ENCODE results near the gene ZFP69. TPM values are rescaled to one million over a fixed set of nuclear protein-coding genes. Genes with fewer than 3 reads are reported as not detected.

Gene ZFP69
- total and polyA plus RNA-seq, 10 of the 15 experiments (the other 5 are each of a cell fraction or from before 2014, with no cell fraction given), result 1.9 to 6.4 (median 3.7) TPM

GRCh38 chr1:40476924-40477677 is at the start of gene ZFP69 (continued):
- TF ChIP-seq ZNF592 (IDR thresholded peaks at IDR 0.05) (no peak), EGR1 (IDR thresholded peaks at IDR 0.05; ENCODE audit: borderline replicate concordance in 1 of 2, low read depth in 2 of 2, low read length in 2 of 2) (peak in 1 of 2 experiments; percentile 91; a peak in 2 of 3 replicates), RCOR1 (conservative IDR thresholded peaks at IDR 0.05; ENCODE audit: low read depth, low read length) (no peak), KLF5 (IDR thresholded peaks at IDR 0.05; ENCODE audit: partially characterized antibody) (no peak), HDAC6 (IDR thresholded peaks at IDR 0.05; ENCODE audit: unreplicated experiment) (no peak), IKZF2 (IDR thresholded peaks at IDR 0.05) (peak in 1 of 2 experiments; percentile 32; a peak in 1 of 4 replicates), ZNF217 (IDR thresholded peaks at IDR 0.05) (peak; percentile 87), NFIC (IDR thresholded peaks at IDR 0.05; ENCODE audit: low read depth, low read length) (no peak), BACH1 (IDR thresholded peaks at IDR 0.05; ENCODE audit: borderline replicate concordance) (peak; percentile 90), BCL3 (IDR thresholded peaks at IDR 0.05; ENCODE audit: borderline replicate concordance, insufficient read depth, low read depth, low read length, poor library complexity, severe bottlenecking) (no peak), CEBPZ (IDR thresholded peaks at IDR 0.05; ENCODE audit: low read depth, low read length) (no peak), ASH2L (IDR thresholded peaks at IDR 0.05; ENCODE audit: borderline replicate concordance, low read depth) (0 out of 2 replicates have a peak, but pooled peaks have one; percentile 42), E2F8 (IDR thresholded peaks at IDR 0.05; ENCODE audit: low read depth, partially characterized antibody) (no peak), RELB (IDR thresholded peaks at IDR 0.05; ENCODE audit: low read depth) (no peak)

All from GM12878 (cell line).